MM.1S (cell line): ENCODE results near the gene ACTL7B.

Experiments used
- DNase-seq: peaks from one replicate; pipeline ENCODE4 v3.0.0-alpha.2; 2015
- H2AFZ ChIP-seq: fragments of 300-600 bp; sonication (generic); 2 replicates; pipeline ENCODE4 v1.6.0; 2016; ENCODE audit warnings: antibody characterized with exemption, low read length
- H3F3A ChIP-seq: fragments of 300-600 bp; sonication (generic); 2 replicates; pipeline ENCODE4 v1.6.1; 2016; ENCODE audit warnings: mild to moderate bottlenecking, antibody characterized with exemption, low read length, moderate library complexity, mixed read lengths; ENCODE audit not compliant: insufficient read depth
- H3K27ac ChIP-seq: fragments of 300-600 bp; sonication (generic); 2 replicates; pipeline ENCODE4 v1.5.1; 2016; ENCODE audit warnings: mild to moderate bottlenecking, low read length
- H3K27me3 ChIP-seq: fragments of 300-600 bp; sonication (generic); replicated peaks from 2 replicates; pipeline ENCODE4 v1.6.0; 2016; ENCODE audit warnings: low read length; ENCODE audit not compliant: insufficient read depth
- H3K36me3 ChIP-seq: fragments of 300-600 bp; sonication (generic); replicated peaks from 2 replicates; pipeline ENCODE4 v1.6.1; 2016; ENCODE audit warnings: mild to moderate bottlenecking, low read length, mixed read lengths; ENCODE audit not compliant: insufficient read depth
- H3K4me1 ChIP-seq: fragments of 300-600 bp; sonication (generic); 2 replicates; pipeline ENCODE4 v1.6.1; 2016; ENCODE audit warnings: low read length, mixed read lengths
- H3K4me2 ChIP-seq: fragments of 300-600 bp; sonication (generic); 2 replicates; pipeline ENCODE4 v1.6.0; 2016; ENCODE audit warnings: low read depth, low read length
- H3K4me3 ChIP-seq: fragments of 300-600 bp; sonication (generic); 2 replicates; pipeline ENCODE4 v1.5.1; 2016; ENCODE audit warnings: low read length, mixed read lengths
- H3K79me2 ChIP-seq: fragments of 300-600 bp; sonication (generic); 2 replicates; pipeline ENCODE4 v1.6.1; 2016; ENCODE audit warnings: mixed run types, low read length, mixed read lengths
- H3K9ac ChIP-seq: fragments of 300-600 bp; sonication (generic); 2 replicates; pipeline ENCODE4 v1.6.1; 2016; ENCODE audit warnings: low read length, mixed read lengths
- H3K9me2 ChIP-seq: fragments of 300-600 bp; sonication (generic); replicated peaks from 2 replicates; pipeline ENCODE4 v1.6.1; 2016; ENCODE audit warnings: mild to moderate bottlenecking, low read length, mixed read lengths; ENCODE audit not compliant: insufficient read depth
- H3K9me3 ChIP-seq: fragments of 300-600 bp; sonication (generic); replicated peaks from 2 replicates; pipeline ENCODE4 v1.6.1; 2016; ENCODE audit warnings: mild to moderate bottlenecking, low read length, mixed read lengths; ENCODE audit not compliant: insufficient read depth
- H4K20me1 ChIP-seq: fragments of 300-600 bp; sonication (generic); 2 replicates; pipeline ENCODE4 v1.6.1; 2016; ENCODE audit warnings: mild to moderate bottlenecking, low read length, moderate library complexity, mixed read lengths; ENCODE audit not compliant: insufficient read depth
- CTCF ChIP-seq: fragments of 300-600 bp; sonication (generic); IDR thresholded peaks from 2 replicates; pipeline ENCODE4 v1.5.1; 2016; ENCODE audit warnings: antibody characterized with exemption, low read length, mixed read lengths
- EZH2 ChIP-seq: fragments of 300-600 bp; sonication (generic); optimal IDR thresholded peaks from 2 replicates; pipeline ENCODE3; 2017; ENCODE audit warnings: low read depth, mild to moderate bottlenecking, antibody characterized with exemption, low read length, mixed read lengths
- EZH2phosphoT487 ChIP-seq: fragments of 300-600 bp; sonication (generic); IDR thresholded peaks from 2 replicates; pipeline ENCODE4 v1.6.1; 2018; ENCODE audit warnings: antibody characterized with exemption, low read length

The ACTL7B gene

GRCh38 chr9:108857572-108857971 lies 1.8 kb upstream of the ACTL7B start:
- Histone ChIP-seq H3K27me3 (no peaks in the 10 kb centered on the region), H3K36me3 (no peaks in the 10 kb centered on the region), H2AFZ (no peak overlapping the region), H3K9me3 (no peaks in the 10 kb centered on the region), H3K4me2 (no peak overlapping the region), H3K79me2 (no peaks in the 10 kb centered on the region), H3K27ac (no peak overlapping the region), H3K9ac (no peak overlapping the region), H3K9me2 (no peaks in the 10 kb centered on the region), H4K20me1 (no peaks in the 10 kb centered on the region), H3K4me1 (no peaks in the 10 kb centered on the region), H3F3A (no peaks in the 10 kb centered on the region), H3K4me3 (no peak overlapping the region)
- no peak for TF ChIP-seq EZH2
- TF ChIP-seq EZH2phosphoT487: no peak
- no peak for TF ChIP-seq CTCF
- DNase-seq: no peak

GRCh38 chr9:108855529-108855886 lies 278 bp downstream of the ACTL7B start:
- no peaks in the 10 kb centered on the region for H3K9me2 ChIP-seq
- no peak overlapping the region for H3K4me3 ChIP-seq
- H4K20me1 ChIP-seq: no peaks in the 10 kb centered on the region
- TF ChIP-seq EZH2 (no peak), EZH2phosphoT487 (no peak), CTCF (no peak)
- H3K27ac ChIP-seq: no peak overlapping the region
- no peaks in the 10 kb centered on the region for H3K36me3 ChIP-seq
- no peaks in the 10 kb centered on the region for H3K4me1 ChIP-seq
- H3K27me3 ChIP-seq: no peaks in the 10 kb centered on the region
- no peak overlapping the region for H3K9ac ChIP-seq
- no peaks in the 10 kb centered on the region for H3K79me2 ChIP-seq
- no peaks in the 10 kb centered on the region for H3F3A ChIP-seq
- no peak overlapping the region for H2AFZ ChIP-seq
- H3K9me3 ChIP-seq: no peaks in the 10 kb centered on the region
- no peak for DNase-seq
- no peak overlapping the region for H3K4me2 ChIP-seq

- Histone ChIP-seq H3K27ac (no peak overlapping the region), H2AFZ (no peak overlapping the region), H3K36me3 (no peaks in the 10 kb centered on the region), H4K20me1 (no peaks in the 10 kb centered on the region), H3K79me2 (no peaks in the 10 kb centered on the region), H3K9ac (no peak overlapping the region), H3F3A (no peaks in the 10 kb centered on the region), H3K4me1 (no peaks in the 10 kb centered on the region), H3K9me3 (no peaks in the 10 kb centered on the region), H3K27me3 (no peaks in the 10 kb centered on the region), H3K9me2 (no peaks in the 10 kb centered on the region), H3K4me3 (no peak overlapping the region), H3K4me2 (no peak overlapping the region)
- TF ChIP-seq EZH2: no peak
- no peak for TF ChIP-seq CTCF
- TF ChIP-seq EZH2phosphoT487: no peak
- no peak for DNase-seq
These were observed 901 bp downstream of the ACTL7B start for GRCh38 chr9:108854641-108855528.
